ENCODE results near the gene RFLNA.

GRCh38 chr12:124264089-124264795 is 30.7 kb upstream of the RFLNA start:
- TF ChIP-seq CTCF (IDR thresholded peaks at IDR 0.05) (no peak), POLR2AphosphoS5 (IDR thresholded peaks at IDR 0.05; ENCODE audit: low read depth, low read length) (no peak), REST (IDR thresholded peaks at IDR 0.05; ENCODE audit: insufficient read depth in 1 of 2, low read depth in 2 of 2, low read length in 1 of 2) (no peak)
